ENCODE results near the gene PPRC1. TPM values are rescaled to one million over a fixed set of nuclear protein-coding genes. Genes with fewer than 3 reads are reported as not detected.

PPRC1 gene
- total and polyA plus RNA-seq, 12 donors = 11.1 to 39.9 (median 22.4) TPM

- Histone ChIP-seq H3K4me1 (replicated peaks in 1 of 2) (peaks cover 46 to 53% of the 10 kb centered on the region in 2 donors), H3K4me3 (peak overlapping the region in 2 of 4 donors; percentile 73 to 79), H3K27me3 (no peaks in the 10 kb centered on the region), H3K9me3 (replicated peaks in 1 of 3) (no peaks in the 10 kb centered on the region), H3K27ac (peak overlapping the region; percentile 93 to 99 (median 97)), H3K36me3 (replicated peaks in 1 of 2) (no peaks in the 10 kb centered on the region)
- intact Hi-C loops (cut with DNase I) = no loop called here
- DNase-seq = peak; percentile 40 to 74 (median 52)
- WGBS, 4 donors = 0 to 4% (median 3%) methylated on average over 3 to 6 of the region's 6 CpGs
- TF ChIP-seq CTCF (IDR thresholded peaks at IDR 0.05) (no peak), POLR2A (IDR thresholded peaks at IDR 0.05) (no peak)
These were observed 14.0 kb upstream of the PPRC1 start for GRCh38 chr10:102118867-102119266.

GRCh38 chr10:102119417-102120141 lies 13.3 kb upstream of the PPRC1 start:
- Histone ChIP-seq H3K4me3 (peak overlapping the region in 3 of 4 donors; percentile 73 to 98 (median 79)), H3K4me1 (replicated peaks in 1 of 2) (peaks cover 44 to 49% of the 10 kb centered on the region in 2 donors), H3K36me3 (replicated peaks in 1 of 2) (no peaks in the 10 kb centered on the region), H3K27me3 (no peaks in the 10 kb centered on the region), H3K27ac (peak overlapping the region; percentile 93 to 99 (median 97)), H3K9me3 (replicated peaks in 1 of 3) (no peaks in the 10 kb centered on the region)
- TF ChIP-seq POLR2A (IDR thresholded peaks at IDR 0.05) (peak in 1 of 2 donors; percentile 5), CTCF (IDR thresholded peaks at IDR 0.05) (no peak)
- peak; percentile 78 to 93 (median 89) for DNase-seq
- intact Hi-C loops (cut with DNase I) = no loop called here
- WGBS, 4 donors = 0 to 5% (median 1%) methylated on average over 1 to 22 of the region's 22 CpGs

GRCh38 chr10:102120142-102120990 lies 12.5 kb upstream of the PPRC1 start, which contains the start of gene LDB1:
Gene LDB1, minus strand, starts transcription at chr10:102120368. Its CDS starts 258 bp downstream, at chr10:102120110.
- H3K36me3 ChIP-seq (replicated peaks in 1 of 2) = no peaks in the 10 kb centered on the region
- H3K27me3 ChIP-seq = no peaks in the 10 kb centered on the region
- WGBS, 4 donors = 0% methylated on average over 20 to 104 of the region's 104 CpGs
- H3K9me3 ChIP-seq (replicated peaks in 1 of 3) = no peaks in the 10 kb centered on the region
- intact Hi-C loops (cut with DNase I) = no loop called here
- peak within 1 kb of the TSS; percentile 40 to 98 (median 76) for H3K4me3 ChIP-seq
- peaks cover 39 to 45% of the 10 kb centered on the region in 2 donors for H3K4me1 ChIP-seq (replicated peaks in 1 of 2)
- peak in 2 of 6 experiments; percentile 14 to 20 for TF ChIP-seq CTCF (IDR thresholded peaks at IDR 0.05)
- peak; percentile 90 to 94 for TF ChIP-seq POLR2A (IDR thresholded peaks at IDR 0.05)
- DNase-seq = peak; percentile 79 to 92 (median 81)
- peak within 1 kb of the TSS; percentile 93 to 99 (median 97) for H3K27ac ChIP-seq

All from adrenal gland (tissue), 12 donors.